Ovary (tissue), 9 donors: ENCODE results near the gene CCRL2. TPM values are rescaled to one million over a fixed set of nuclear protein-coding genes. Genes with fewer than 3 reads are reported as not detected.

ENCODE experiments used
- DNase-seq, 5 donors: peaks; one replicate each; pipeline ENCODE4 v3.0.0-alpha.2; 2019 to 2020
- H3K27ac ChIP-seq, 2 donors: fragments of 200-600 bp; one replicate each; pipeline versions ENCODE4 v1.5.1 to v1.8.0; 2019 to 2022
- H3K27me3 ChIP-seq: fragments of 200-600 bp; one replicate; pipeline ENCODE4 v1.8.0; 2022
- H3K36me3 ChIP-seq: fragments of 200-600 bp; sonication (generic); one replicate; pipeline ENCODE4 v1.5.1; 2019
- H3K4me1 ChIP-seq: one replicate; pipeline ENCODE4 v1.8.1; 2013; ENCODE audit warnings: mild to moderate bottlenecking, moderate library complexity; ENCODE audit not compliant: insufficient read depth
- H3K4me3 ChIP-seq: fragments of 200-600 bp; sonication (generic); one replicate; pipeline ENCODE4 v1.5.1; 2017
- H3K9me3 ChIP-seq, 2 donors: fragments of 200-600 bp in 1 of 2; sonication (generic) in 1 of 2; one replicate each; pipeline versions ENCODE4 v1.5.1 to v1.8.1; 2013 to 2019; ENCODE audit warnings: mild to moderate bottlenecking in 1 of 2, moderate library complexity in 1 of 2
- CTCF ChIP-seq, 3 donors: fragments of 450-650 bp in 2 of 3; fragments of 200-600 bp in 1 of 3; IDR thresholded peaks; one replicate each; pipeline versions ENCODE4 v1.5.1 to v1.8.0; 2016 to 2022; ENCODE audit warnings: antibody characterized with exemption in 3 of 3, mild to moderate bottlenecking in 1 of 3
- EP300 ChIP-seq: sonication (generic); formaldehyde crosslinking; IDR thresholded peaks from one replicate; pipeline ENCODE4 v1.6.1; 2017; ENCODE audit warnings: antibody characterized with exemption
- POLR2A ChIP-seq: fragments of 450-650 bp; IDR thresholded peaks from one replicate; pipeline ENCODE4 v1.6.1; 2017; ENCODE audit warnings: antibody characterized with exemption, mild to moderate bottlenecking, moderate library complexity
- WGBS, 3 donors: extraction: QIAGEN DNeasy Blood & Tissue Kit in 1 of 3; methylation state at CpG; one replicate each; pipeline versions ENCODE4 v1.1.5 to v1.1.7; 2013 to 2017; 5-methylcytosine and 5-hydroxymethylcytosine counted together
- intact Hi-C, 4 donors: fragments of 100-400 bp; cut with DNase I; formaldehyde crosslinking; loops; one replicate each; pipeline versions ENCODE4 v1.11.0 to v1.15.1; 2022 to 2023
- polyA plus RNA-seq, 2 donors: library from polyadenylated mRNA; stranded (reverse); fragments of 200-250 nt in 1 of 2; fragments of 350-450 nt in 1 of 2; fragmentation: Illumina TruSeq in 1 of 2; extraction: RNeasy Lipid Tissue Mini Kit (QIAGEN cat#74804) in 1 of 2; gene quantifications; one replicate each; pipeline ENCODE4 v1.2.3, GENCODE V29; 2013 to 2014
- total RNA-seq, 7 donors: library from RNA; depleted of rRNA in 2 of 7; stranded (reverse); fragments of >200 nt in 2 of 7; fragmentation: NEBNext Ultra II Directional in 3 of 7; extraction: Animal tissue kit (Norgen Biotek cat#: 25700) in 3 of 7; gene quantifications; one replicate each; pipeline versions ENCODE4 v1.1.0 to v1.2.4, GENCODE V29; 2016 to 2023
- donor health status: DM: no; HTN: no; CAD: no; lungs with moderate emphysema.
- donor health status: DM: no; HTN: no; CAD: no.
- donor health status: Bipolar disorder and iron deficiency.
- donor health status: DM: yes; HTN: yes; CAD: no.
- donor health status: DM: no; HTN: no; CAD: no.
- donor health status: DM: yes; HTN: yes; CAD: no.

The CCRL2 gene
- total and polyA plus RNA-seq, 9 donors, result 0.72 to 5.4 (median 1.1) TPM; not detected in 1

- intact Hi-C loops, result no loop called here
- peaks cover 8% of the 10 kb centered on the region for H3K4me1 ChIP-seq
- DNase-seq, result peak in 1 of 5 donors; percentile 18
- no peak overlapping the region for H3K4me3 ChIP-seq
- H3K27ac ChIP-seq, result peak overlapping the region in 1 of 2 donors; percentile 6
- H3K27me3 ChIP-seq, result no peaks in the 10 kb centered on the region
- H3K36me3 ChIP-seq, result no peaks in the 10 kb centered on the region
- 11 to 15% (median 13%) methylated on average over 11 of the region's 11 CpGs for WGBS, 3 donors
- TF ChIP-seq CTCF (IDR thresholded peaks at IDR 0.05) (no peak), EP300 (no peak), POLR2A (no peak)
- no peaks in the 10 kb centered on the region for H3K9me3 ChIP-seq
Observed at GRCh38 chr3:46405301-46406019, 1.6 kb upstream of the CCRL2 start.

- no peak overlapping the region for H3K27ac ChIP-seq
- H3K4me3 ChIP-seq, result no peak overlapping the region
- no peak for DNase-seq
- 63 to 67% (median 64%) methylated on average over 4 of the region's 4 CpGs for WGBS, 3 donors
- no peak for TF ChIP-seq CTCF (IDR thresholded peaks at IDR 0.05)
- TF ChIP-seq POLR2A, result no peak
- TF ChIP-seq EP300, result no peak
- no peaks in the 10 kb centered on the region for H3K9me3 ChIP-seq
- no peaks in the 10 kb centered on the region for H3K27me3 ChIP-seq
- H3K4me1 ChIP-seq, result peaks cover 8% of the 10 kb centered on the region
- intact Hi-C loops, result no loop called here
- H3K36me3 ChIP-seq, result no peaks in the 10 kb centered on the region
Observed at GRCh38 chr3:46406443-46406787, 644 bp upstream of the CCRL2 start.

GRCh38 chr3:46407970-46408369, 911 bp downstream of the CCRL2 start:
- intact Hi-C loops, result no loop called here
- no peaks in the 10 kb centered on the region for H3K9me3 ChIP-seq
- peaks cover 8% of the 10 kb centered on the region for H3K4me1 ChIP-seq
- DNase-seq, result no peak
- H3K36me3 ChIP-seq, result no peaks in the 10 kb centered on the region
- 69 to 82% (median 71%) methylated on average over 7 of the region's 7 CpGs for WGBS, 3 donors
- H3K27me3 ChIP-seq, result no peaks in the 10 kb centered on the region
- no peak overlapping the region for H3K4me3 ChIP-seq
- no peak overlapping the region for H3K27ac ChIP-seq
- TF ChIP-seq POLR2A (no peak), CTCF (IDR thresholded peaks at IDR 0.05) (no peak), EP300 (no peak)

GRCh38 chr3:46408853-46409252, 1.8 kb downstream of the CCRL2 start:
- 82 to 85% (median 83%) methylated on average over 7 of the region's 7 CpGs for WGBS, 3 donors
- Histone ChIP-seq H3K9me3 (no peaks in the 10 kb centered on the region), H3K4me3 (no peak overlapping the region), H3K4me1 (peaks cover 8% of the 10 kb centered on the region), H3K27ac (no peak overlapping the region), H3K27me3 (no peaks in the 10 kb centered on the region), H3K36me3 (no peaks in the 10 kb centered on the region)
- TF ChIP-seq CTCF (IDR thresholded peaks at IDR 0.05) (no peak), EP300 (no peak), POLR2A (no peak)
- no peak for DNase-seq
- intact Hi-C loops, result no loop called here
